Cardiac fibroblast (primary cell): ENCODE results near the gene STAT4.

Experiments
- DNase-seq, 2 donors: peaks; one replicate each; pipeline versions ENCODE4 v3.0.0 to v3.0.0-alpha.2; 2010; ENCODE audit warnings: low read depth in 2 of 2
- H3K4me3 ChIP-seq, 2 donors: replicated peaks in 1 of 2; 1 replicate in 1 of 2; 2 replicates in 1 of 2; pipeline ENCODE4 v1.5.1; 2011; ENCODE audit warnings: low read depth in 2 of 2, low read length in 2 of 2, mild to moderate bottlenecking in 2 of 2, moderate library complexity in 1 of 2
- CTCF ChIP-seq: IDR thresholded peaks from one replicate; pipeline ENCODE4 v1.5.1; 2011; ENCODE audit warnings: low read depth, mild to moderate bottlenecking, low read length, inconsistent platforms

STAT4 gene

GRCh38 chr2:191176305-191176704 is 25.5 kb upstream of the STAT4 start:
- no peak for DNase-seq
- no peak overlapping the region for H3K4me3 ChIP-seq
- no peak for TF ChIP-seq CTCF

- TF ChIP-seq CTCF, result no peak
- no peak overlapping the region for H3K4me3 ChIP-seq
- DNase-seq, result no peak
Measured at GRCh38 chr2:191174442-191174841, 23.6 kb upstream of the STAT4 start.

- TF ChIP-seq CTCF, result no peak
- peak in 1 of 2 donors; percentile 17 for DNase-seq
- no peak overlapping the region for H3K4me3 ChIP-seq
Measured at GRCh38 chr2:191173206-191173605, 22.4 kb upstream of the STAT4 start.

GRCh38 chr2:191171708-191172355 is 21.0 kb upstream of the STAT4 start:
- H3K4me3 ChIP-seq, result no peak overlapping the region
- no peak for TF ChIP-seq CTCF
- peak; percentile 96 to 97 for DNase-seq

DNA sequence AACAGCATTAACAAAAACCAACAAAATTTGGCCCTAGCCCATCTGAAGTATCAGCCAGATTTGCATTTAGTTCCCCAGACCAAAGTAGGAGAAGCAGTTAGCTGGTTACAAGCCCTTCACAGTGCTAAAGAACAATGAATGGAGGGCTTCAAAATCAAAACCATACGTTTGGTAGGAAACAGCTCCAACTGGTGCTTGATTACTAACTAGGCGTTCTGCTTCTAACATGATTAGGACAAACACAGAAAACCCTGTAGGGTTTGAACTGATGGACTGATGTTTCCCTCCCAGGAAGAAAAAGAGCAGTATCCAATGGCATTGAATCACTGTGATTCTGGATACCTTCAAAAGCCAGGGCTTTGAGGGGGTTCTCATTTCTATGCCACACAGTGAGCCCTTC is 20.5 kb upstream of the STAT4 start:
- no peak overlapping the region for H3K4me3 ChIP-seq
- peak in 1 of 2 donors; percentile 15 for DNase-seq
- TF ChIP-seq CTCF, result no peak

- no peak overlapping the region for H3K4me3 ChIP-seq
- DNase-seq, result peak in 1 of 2 donors; percentile 26
- TF ChIP-seq CTCF, result no peak
Measured at GRCh38 chr2:191170773-191171172, 20.0 kb upstream of the STAT4 start.

DNA sequence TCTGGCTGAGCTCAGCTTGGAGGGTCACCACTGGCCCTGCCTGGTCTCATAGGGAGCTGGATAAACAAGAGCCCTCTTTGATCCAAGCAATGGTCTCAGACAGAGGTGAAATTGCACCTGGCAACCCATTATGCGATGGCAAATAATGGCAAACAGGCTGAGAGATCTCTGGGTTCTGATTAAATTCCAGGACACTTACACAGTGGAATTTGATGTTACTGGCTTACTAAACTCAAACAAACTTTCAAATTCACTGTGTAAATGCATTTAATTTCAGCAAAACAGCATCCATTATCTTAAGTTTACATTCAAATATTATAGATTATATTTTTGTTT is 19.5 kb upstream of the STAT4 start:
- H3K4me3 ChIP-seq, result no peak overlapping the region
- TF ChIP-seq CTCF, result no peak
- no peak for DNase-seq
